Measurements from ENCODE around the gene HACD2. TPM values are rescaled to one million over a fixed set of nuclear protein-coding genes. Genes with fewer than 3 reads are reported as not detected.

Gene HACD2
- total RNA-seq, 1 experiment from 2014 or later = 27.4 TPM

- peaks cover 0 to 4% (median 3%) of the 10 kb centered on the region in 3 experiments; a peak in 3 of 7 replicates for H3K36me3 Mint-ChIP-seq (ENCODE audit: insufficient read depth in 1 of 3, low read depth in 3 of 3)
- no peaks in the 10 kb centered on the region for H4K20me1 ChIP-seq (ENCODE audit: control insufficient read depth, insufficient read depth, insufficient read length)
- no peak overlapping the region for H4K8ac ChIP-seq (replicated peaks; ENCODE audit: insufficient read length, low read depth, low read length)
- H3K79me2 ChIP-seq (ENCODE audit: insufficient read depth, low read length) = no peaks in the 10 kb centered on the region
- no peaks in the 10 kb centered on the region for H3K9me3 ChIP-seq (ENCODE audit: control insufficient read depth, low read depth, low read length)
- no CpG with 5 or more reads among the region's 3 CpGs for WGBS (ENCODE audit: extremely low coverage, insufficient read length, low lambda C conversion rate)
- H2BK15ac ChIP-seq (ENCODE audit: low read depth, low read length) = no peak overlapping the region
- H3K27ac Mint-ChIP-seq = peak overlapping the region in 2 of 3 experiments; percentile 7 to 8; a peak in 1 of 7 replicates
- no peak for DNase-seq
- H3K4ac ChIP-seq (ENCODE audit: low read depth, low read length) = no peak overlapping the region
- H3K27ac ChIP-seq (ENCODE audit: insufficient read length, low read depth, low read length) = no peak overlapping the region
- H2BK12ac ChIP-seq (ENCODE audit: insufficient read length, low read depth, low read length) = no peak overlapping the region
- H2BK120ac ChIP-seq (ENCODE audit: low read depth, low read length, poor library complexity, severe bottlenecking) = no peak overlapping the region
- no peak overlapping the region for H3K4me3 Mint-ChIP-seq
- no peak for TF ChIP-seq CTCF (conservative IDR thresholded peaks at IDR 0.05)
- no peak overlapping the region for H3K23ac ChIP-seq (ENCODE audit: insufficient read length, low read depth, low read length)
- no peak overlapping the region for H3K56ac ChIP-seq (ENCODE audit: insufficient read length, low read depth, low read length)
- no peak overlapping the region for H3K14ac ChIP-seq (ENCODE audit: insufficient read depth, low read length)
- H3K79me1 ChIP-seq (ENCODE audit: insufficient read depth, low read depth, low read length, poor library complexity, severe bottlenecking) = no peaks in the 10 kb centered on the region
- no peak overlapping the region for H2BK5ac ChIP-seq (ENCODE audit: insufficient read length, low read length)
- no peak overlapping the region for H4K5ac ChIP-seq (ENCODE audit: insufficient read length, low read depth, low read length)
- H3K9me3 Mint-ChIP-seq = no peaks in the 10 kb centered on the region
- H3K27me3 ChIP-seq (ENCODE audit: insufficient read depth, low read length) = no peaks in the 10 kb centered on the region
- H3K9ac ChIP-seq (ENCODE audit: extremely low read depth, insufficient read length, low read length) = no peak overlapping the region
- H3K27me3 Mint-ChIP-seq (ENCODE audit: low read depth) = no peaks in the 10 kb centered on the region
- H4K91ac ChIP-seq (ENCODE audit: insufficient read length, low read depth, low read length) = no peak overlapping the region
- no peak overlapping the region for H3K4me2 ChIP-seq (ENCODE audit: insufficient read depth, insufficient read length, low read length)
- H3T11ph ChIP-seq (ENCODE audit: low read length) = no peak overlapping the region
- H2AFZ ChIP-seq (ENCODE audit: low read length) = no peak overlapping the region
- H3K23me2 ChIP-seq (ENCODE audit: insufficient read length, low read depth, low read length, poor library complexity, severe bottlenecking) = no peaks in the 10 kb centered on the region
- H3K4me1 Mint-ChIP-seq = peaks cover 0 to 6% of the 10 kb centered on the region in 2 experiments; a peak in 2 of 4 replicates
- H3K4me1 ChIP-seq (ENCODE audit: insufficient read depth, low read length) = no peaks in the 10 kb centered on the region
- no peak overlapping the region for H3K18ac ChIP-seq (ENCODE audit: insufficient read length, low read depth, low read length)
- H2AK5ac ChIP-seq (ENCODE audit: insufficient read length, low read length) = no peak overlapping the region
- H2BK20ac ChIP-seq (ENCODE audit: low read depth, low read length, poor library complexity, severe bottlenecking) = no peak overlapping the region
These were observed 63.5 kb downstream of the HACD2 start for GRCh38 chr3:123521179-123521969.

All from H9 (cell line).